ENCODE measurements around the gene ZNF776.
"Not testable (repeated sequence)": the region's sequence is repeated elsewhere in the genome, so short reads cannot be mapped to it uniquely, and the experiment has no call there.

The ZNF776 gene

GRCh38 chr19:57779220-57779845 is 32.7 kb downstream of the ZNF776 start:
- no peak for DNase-seq

GRCh38 chr19:57786286-57786685 is 39.7 kb downstream of the ZNF776 start:
- no peak for DNase-seq

- no peak for DNase-seq
Observed at GRCh38 chr19:57786906-57787305, 40.3 kb downstream of the ZNF776 start.

- DNase-seq = no peak
Observed at GRCh38 chr19:57788114-57788692, 41.6 kb downstream of the ZNF776 start.

GRCh38 chr19:57789288-57789687 is 42.7 kb downstream of the ZNF776 start:
- no peak for DNase-seq

- DNase-seq = not testable (repeated sequence)
Observed at GRCh38 chr19:57796580-57796979, 50.0 kb downstream of the ZNF776 start.

- DNase-seq = no peak
Observed at GRCh38 chr19:57800696-57801095, 54.1 kb downstream of the ZNF776 start.

- DNase-seq = no peak
Observed at GRCh38 chr19:57802269-57802668, 55.7 kb downstream of the ZNF776 start.

- DNase-seq = no peak
Observed at GRCh38 chr19:57803265-57803593, 56.6 kb downstream of the ZNF776 start.

- no peak for DNase-seq
Observed at GRCh38 chr19:57803594-57804325, 57.1 kb downstream of the ZNF776 start.

GRCh38 chr19:57807541-57807940 is 60.9 kb downstream of the ZNF776 start:
- no peak for DNase-seq

All from 8988T (cell line).